Thyroid gland (tissue), 4 donors: ENCODE measurements around the gene KAT6B.

Source experiments
- CTCF ChIP-seq, 6 experiments: fragments of 200-600 bp in 3 of 6; fragments of 450-650 bp in 3 of 6; sonication (generic) in 3 of 6; IDR thresholded peaks; one replicate each; pipeline ENCODE4 v1.5.1; 2016 to 2019; ENCODE audit warnings: antibody characterized with exemption in 6 of 6, mild to moderate bottlenecking in 2 of 6, inconsistent platforms in 1 of 6, moderate library complexity in 1 of 6
- POLR2A ChIP-seq, 2 donors: fragments of 450-650 bp; IDR thresholded peaks; one replicate each; pipeline ENCODE4 v1.6.1; 2017; ENCODE audit warnings: antibody characterized with exemption in 2 of 2, mild to moderate bottlenecking in 2 of 2, moderate library complexity in 1 of 2

- TF ChIP-seq CTCF (IDR thresholded peaks at IDR 0.05) = no peak
- no peak for TF ChIP-seq POLR2A (IDR thresholded peaks at IDR 0.05)
Observed at GRCh38 chr10:74994854-74995253, 168.5 kb downstream of the KAT6B start.
